WTC11 (cell line): ENCODE results near the gene SARDH. TPM values are rescaled to one million over a fixed set of nuclear protein-coding genes. Genes with fewer than 3 reads are reported as not detected.

Experiments used
- ATAC-seq: fragments of 200-7000 bp; cut with Tn5 transposase; 2 replicates; pipeline ENCODE4 v1.10.0; 2021; ENCODE audit warnings: mild to moderate bottlenecking, moderate library complexity
- CTCF ChIA-PET: fragments of 300-600 bp; sonication (Branson Sonifier 250); formaldehyde crosslinking; loops from one replicate; lab custom pipeline; 2021; ENCODE audit warnings: antibody characterized with exemption; lab: Charles Lee
- POLR2A ChIA-PET: fragments of 350-600 bp; sonication (Branson Sonifier 250); formaldehyde crosslinking; loops from one replicate; lab custom pipeline; 2021; ENCODE audit warnings: antibody characterized with exemption; lab: Charles Lee
- DNase-seq: peaks from one replicate; pipeline ENCODE4 v3.0.0; 2021; ENCODE audit warnings: low spot score
- H3K27ac Mint-ChIP-seq: 2 replicates; pipeline ENCODE4 v1.8.0; 2021; ENCODE audit warnings: mixed read lengths
- H3K27me3 Mint-ChIP-seq: 2 replicates; pipeline ENCODE4 v1.8.0; 2021; ENCODE audit warnings: low read depth, mild to moderate bottlenecking, moderate library complexity, mixed read lengths
- H3K36me3 Mint-ChIP-seq: 2 replicates; pipeline ENCODE4 v1.8.0; 2021; ENCODE audit warnings: mixed read lengths
- H3K4me1 Mint-ChIP-seq: 2 replicates; pipeline ENCODE4 v1.8.0; 2022; ENCODE audit warnings: mixed read lengths
- H3K4me3 Mint-ChIP-seq: 2 replicates; pipeline ENCODE4 v1.8.0; 2021; ENCODE audit warnings: mild to moderate bottlenecking, moderate library complexity, mixed read lengths
- H3K9me3 Mint-ChIP-seq: 2 replicates; pipeline ENCODE4 v1.8.0; 2021; ENCODE audit warnings: mixed read lengths
- ETV6 ChIP-seq: sonication (generic); formaldehyde crosslinking; IDR thresholded peaks from 2 replicates; pipeline ENCODE4 v1.8.1; 2022; ENCODE audit warnings: mild to moderate bottlenecking, missing genetic modification reagents
- KAT7 ChIP-seq: sonication (generic); formaldehyde crosslinking; IDR thresholded peaks from 2 replicates; pipeline ENCODE4 v1.8.1; 2023; ENCODE audit warnings: missing genetic modification reagents, mild to moderate bottlenecking, borderline replicate concordance
- MAX ChIP-seq: sonication (generic); formaldehyde crosslinking; IDR thresholded peaks from 2 replicates; pipeline ENCODE4 v1.8.0; 2022; ENCODE audit warnings: mild to moderate bottlenecking, missing genetic modification reagents
- MLX ChIP-seq: sonication (generic); formaldehyde crosslinking; IDR thresholded peaks from 2 replicates; pipeline ENCODE4 v1.8.1; 2023; ENCODE audit warnings: mild to moderate bottlenecking, missing genetic modification reagents, moderate library complexity
- MXD4 ChIP-seq: fragments of 250-450 bp; sonication (Bioruptor Pico); IDR thresholded peaks from 2 replicates; pipeline ENCODE4 v1.8.0; 2021; ENCODE audit warnings: mild to moderate bottlenecking, moderate library complexity, borderline replicate concordance
- NFYB ChIP-seq: sonication (generic); formaldehyde crosslinking; conservative IDR thresholded peaks from 2 replicates; pipeline ENCODE4 v1.8.0; 2022; ENCODE audit warnings: low read depth, missing genetic modification reagents
- NR2C2 ChIP-seq: sonication (generic); formaldehyde crosslinking; IDR thresholded peaks from 2 replicates; pipeline ENCODE4 v1.8.0; 2022; ENCODE audit warnings: mild to moderate bottlenecking, missing genetic modification reagents
- PRDM15 ChIP-seq: sonication (generic); formaldehyde crosslinking; IDR thresholded peaks from 2 replicates; pipeline ENCODE4 v1.8.0; 2022; ENCODE audit warnings: missing genetic modification reagents
- SMAD4 ChIP-seq: sonication (generic); formaldehyde crosslinking; IDR thresholded peaks from 2 replicates; pipeline ENCODE4 v1.8.0; 2022; ENCODE audit warnings: mild to moderate bottlenecking, missing genetic modification reagents
- TCF7 ChIP-seq: sonication (generic); formaldehyde crosslinking; IDR thresholded peaks from 2 replicates; pipeline ENCODE4 v1.8.0; 2022; ENCODE audit warnings: mild to moderate bottlenecking, low read depth, missing genetic modification reagents, moderate library complexity
- TEAD1 ChIP-seq: sonication (generic); formaldehyde crosslinking; IDR thresholded peaks from 2 replicates; pipeline ENCODE4 v1.8.0; 2022; ENCODE audit warnings: mild to moderate bottlenecking, missing genetic modification reagents
- USF2 ChIP-seq: sonication (generic); formaldehyde crosslinking; IDR thresholded peaks from 2 replicates; pipeline ENCODE4 v1.8.1; 2023; ENCODE audit warnings: mild to moderate bottlenecking, missing genetic modification reagents, moderate library complexity
- ZBTB43 ChIP-seq: sonication (generic); formaldehyde crosslinking; IDR thresholded peaks from 2 replicates; pipeline ENCODE4 v1.8.1; 2023; ENCODE audit warnings: mild to moderate bottlenecking, missing genetic modification reagents
- ZNF232 ChIP-seq: sonication (generic); formaldehyde crosslinking; IDR thresholded peaks from 2 replicates; pipeline ENCODE4 v1.8.0; 2022; ENCODE audit warnings: mild to moderate bottlenecking, missing genetic modification reagents
- ZNF532 ChIP-seq: fragments of 250-450 bp; sonication (Bioruptor Pico); IDR thresholded peaks from 2 replicates; pipeline ENCODE4 v1.9.0; 2021; ENCODE audit warnings: mild to moderate bottlenecking, borderline replicate concordance
- total RNA-seq: library from RNA; stranded (reverse); gene quantifications from 3 replicates; pipeline ENCODE4 v1.2.3, GENCODE V29; 2021
- TF ChIP-seq, protein P1 (sequence below): fragments of 250-450 bp; sonication (Bioruptor Pico); IDR thresholded peaks from 2 replicates; pipeline ENCODE4 v1.9.0; 2021; ENCODE audit warnings: mild to moderate bottlenecking
- TF ChIP-seq, protein P2 (sequence below): fragments of 250-450 bp; sonication (Bioruptor Pico); IDR thresholded peaks from 2 replicates; pipeline ENCODE4 v1.9.0; 2021; ENCODE audit warnings: mild to moderate bottlenecking
- TF ChIP-seq, protein P3 (sequence below): sonication (generic); formaldehyde crosslinking; IDR thresholded peaks from 2 replicates; pipeline ENCODE4 v1.8.1; 2022; ENCODE audit warnings: mild to moderate bottlenecking, missing genetic modification reagents, moderate library complexity, borderline replicate concordance

Gene SARDH
- total RNA-seq, 1 experiment from 2014 or later: 8.5 TPM

DNA sequence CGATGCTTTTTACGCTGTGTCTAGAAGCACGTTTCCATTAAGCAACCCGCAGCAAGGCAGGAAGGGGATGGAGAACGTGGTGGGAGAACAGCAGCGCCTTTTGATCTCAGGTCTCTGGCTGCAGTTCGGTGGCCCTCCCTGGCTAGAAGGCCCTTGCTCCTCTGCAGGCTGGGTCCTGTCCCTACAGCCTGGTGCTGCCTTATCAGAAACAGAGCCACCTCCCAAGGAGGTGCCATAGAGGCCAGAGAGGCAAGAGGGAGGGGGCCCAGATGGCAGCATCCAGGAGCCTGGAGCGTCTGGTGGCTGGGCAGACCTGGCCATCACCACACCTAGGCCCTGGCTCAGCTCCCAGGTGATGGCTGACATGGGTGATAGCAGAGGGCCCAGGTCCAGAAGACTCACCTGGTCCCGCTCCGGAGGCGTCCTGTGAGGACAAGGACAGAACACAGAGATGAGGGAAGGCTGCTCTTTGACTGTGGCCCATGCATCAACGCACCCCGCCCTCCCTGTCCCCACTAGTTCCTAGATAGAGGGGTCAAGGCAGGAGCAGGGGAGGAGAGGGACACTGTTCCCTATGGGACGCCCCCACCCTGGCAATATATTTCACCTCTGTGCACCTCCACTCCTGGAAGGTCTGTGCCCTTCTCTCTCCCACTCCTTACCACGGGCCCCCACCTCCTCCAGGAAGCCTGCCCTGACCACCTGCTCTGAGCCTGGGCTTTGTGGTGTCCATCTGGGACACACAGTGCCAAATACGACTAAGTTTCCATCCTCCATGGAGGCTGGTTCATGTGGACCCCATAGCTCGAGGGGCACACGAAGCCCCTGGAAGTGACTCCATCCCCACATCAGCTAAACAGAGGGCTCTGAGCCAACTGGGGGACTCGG is 41.6 kb upstream of the SARDH start (continued):
- TF ChIP-seq ZBTB43 (CRISPR knock-in tag) (no peak), TCF7 (no peak)
- TF ChIP-seq, protein P1, sequence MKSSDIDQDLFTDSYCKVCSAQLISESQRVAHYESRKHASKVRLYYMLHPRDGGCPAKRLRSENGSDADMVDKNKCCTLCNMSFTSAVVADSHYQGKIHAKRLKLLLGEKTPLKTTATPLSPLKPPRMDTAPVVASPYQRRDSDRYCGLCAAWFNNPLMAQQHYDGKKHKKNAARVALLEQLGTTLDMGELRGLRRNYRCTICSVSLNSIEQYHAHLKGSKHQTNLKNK (CRISPR knock-in tag): no peak

DNA sequence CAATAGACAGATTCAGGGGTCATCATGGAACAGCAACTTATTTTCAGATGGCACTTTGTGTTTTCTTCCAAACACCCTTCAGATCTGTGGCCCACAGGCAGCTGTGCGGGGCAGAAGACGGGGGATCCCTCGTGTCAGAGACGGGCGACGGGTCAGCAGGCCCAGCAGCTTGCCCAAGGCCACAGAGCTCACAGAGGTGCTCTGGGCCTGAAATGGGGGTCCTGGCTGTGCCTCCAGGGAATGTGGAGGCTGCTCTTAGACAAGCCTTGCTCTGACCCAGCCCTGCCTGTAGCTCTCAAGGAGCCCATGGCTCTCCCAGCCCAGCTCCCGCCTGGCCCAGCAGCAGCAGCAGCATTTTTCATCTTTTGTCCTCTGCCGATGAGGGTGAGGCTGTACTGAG is 40.9 kb upstream of the SARDH start:
- H3K4me3 Mint-ChIP-seq: no peak overlapping the region
- peaks cover 16% of the 10 kb centered on the region for H3K36me3 Mint-ChIP-seq
- DNase-seq (no peak), ATAC-seq (no peak)
- H3K9me3 Mint-ChIP-seq: no peaks in the 10 kb centered on the region
- H3K27ac Mint-ChIP-seq: no peak overlapping the region
- ChIA-PET POLR2A (no interaction called here), CTCF (interaction anchor here (0.9 to 1.1 kb wide), 2 partner anchors 9 to 36 kb away, joined by 4 to 5 read pairs; no protein-coding TSS in a partner anchor)
- H3K4me1 Mint-ChIP-seq: no peaks in the 10 kb centered on the region
- no peaks in the 10 kb centered on the region for H3K27me3 Mint-ChIP-seq
- TF ChIP-seq, protein P2, sequence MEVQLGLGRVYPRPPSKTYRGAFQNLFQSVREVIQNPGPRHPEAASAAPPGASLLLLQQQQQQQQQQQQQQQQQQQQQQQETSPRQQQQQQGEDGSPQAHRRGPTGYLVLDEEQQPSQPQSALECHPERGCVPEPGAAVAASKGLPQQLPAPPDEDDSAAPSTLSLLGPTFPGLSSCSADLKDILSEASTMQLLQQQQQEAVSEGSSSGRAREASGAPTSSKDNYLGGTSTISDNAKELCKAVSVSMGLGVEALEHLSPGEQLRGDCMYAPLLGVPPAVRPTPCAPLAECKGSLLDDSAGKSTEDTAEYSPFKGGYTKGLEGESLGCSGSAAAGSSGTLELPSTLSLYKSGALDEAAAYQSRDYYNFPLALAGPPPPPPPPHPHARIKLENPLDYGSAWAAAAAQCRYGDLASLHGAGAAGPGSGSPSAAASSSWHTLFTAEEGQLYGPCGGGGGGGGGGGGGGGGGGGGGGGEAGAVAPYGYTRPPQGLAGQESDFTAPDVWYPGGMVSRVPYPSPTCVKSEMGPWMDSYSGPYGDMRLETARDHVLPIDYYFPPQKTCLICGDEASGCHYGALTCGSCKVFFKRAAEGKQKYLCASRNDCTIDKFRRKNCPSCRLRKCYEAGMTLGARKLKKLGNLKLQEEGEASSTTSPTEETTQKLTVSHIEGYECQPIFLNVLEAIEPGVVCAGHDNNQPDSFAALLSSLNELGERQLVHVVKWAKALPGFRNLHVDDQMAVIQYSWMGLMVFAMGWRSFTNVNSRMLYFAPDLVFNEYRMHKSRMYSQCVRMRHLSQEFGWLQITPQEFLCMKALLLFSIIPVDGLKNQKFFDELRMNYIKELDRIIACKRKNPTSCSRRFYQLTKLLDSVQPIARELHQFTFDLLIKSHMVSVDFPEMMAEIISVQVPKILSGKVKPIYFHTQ (CRISPR knock-in tag): no peak
- TF ChIP-seq NR2C2 (no peak), NFYB (CRISPR knock-in tag) (no peak), MAX (CRISPR knock-in tag) (no peak), ZNF532 (no peak), KAT7 (no peak), USF2 (no peak), ETV6 (no peak), TEAD1 (CRISPR knock-in tag) (no peak), SMAD4 (CRISPR knock-in tag) (no peak), PRDM15 (CRISPR knock-in tag) (no peak), ZNF232 (CRISPR knock-in tag) (no peak), MXD4 (CRISPR knock-in tag) (no peak), MLX (CRISPR knock-in tag) (no peak)
- TF ChIP-seq, protein P3, sequence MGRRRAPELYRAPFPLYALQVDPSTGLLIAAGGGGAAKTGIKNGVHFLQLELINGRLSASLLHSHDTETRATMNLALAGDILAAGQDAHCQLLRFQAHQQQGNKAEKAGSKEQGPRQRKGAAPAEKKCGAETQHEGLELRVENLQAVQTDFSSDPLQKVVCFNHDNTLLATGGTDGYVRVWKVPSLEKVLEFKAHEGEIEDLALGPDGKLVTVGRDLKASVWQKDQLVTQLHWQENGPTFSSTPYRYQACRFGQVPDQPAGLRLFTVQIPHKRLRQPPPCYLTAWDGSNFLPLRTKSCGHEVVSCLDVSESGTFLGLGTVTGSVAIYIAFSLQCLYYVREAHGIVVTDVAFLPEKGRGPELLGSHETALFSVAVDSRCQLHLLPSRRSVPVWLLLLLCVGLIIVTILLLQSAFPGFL (CRISPR knock-in tag): no peak
